ENCODE results near the gene MAX.
"Not testable (repeated sequence)": the region's sequence is repeated elsewhere in the genome, so short reads cannot be mapped to it uniquely, and the experiment has no call there.

Gene MAX

GRCh38 chr14:65103150-65103760, 938 bp upstream of the MAX start:
- DNase-seq = no peak

- DNase-seq = no peak
These were observed 481 bp downstream of the MAX start for GRCh38 chr14:65101631-65102440.

DNA sequence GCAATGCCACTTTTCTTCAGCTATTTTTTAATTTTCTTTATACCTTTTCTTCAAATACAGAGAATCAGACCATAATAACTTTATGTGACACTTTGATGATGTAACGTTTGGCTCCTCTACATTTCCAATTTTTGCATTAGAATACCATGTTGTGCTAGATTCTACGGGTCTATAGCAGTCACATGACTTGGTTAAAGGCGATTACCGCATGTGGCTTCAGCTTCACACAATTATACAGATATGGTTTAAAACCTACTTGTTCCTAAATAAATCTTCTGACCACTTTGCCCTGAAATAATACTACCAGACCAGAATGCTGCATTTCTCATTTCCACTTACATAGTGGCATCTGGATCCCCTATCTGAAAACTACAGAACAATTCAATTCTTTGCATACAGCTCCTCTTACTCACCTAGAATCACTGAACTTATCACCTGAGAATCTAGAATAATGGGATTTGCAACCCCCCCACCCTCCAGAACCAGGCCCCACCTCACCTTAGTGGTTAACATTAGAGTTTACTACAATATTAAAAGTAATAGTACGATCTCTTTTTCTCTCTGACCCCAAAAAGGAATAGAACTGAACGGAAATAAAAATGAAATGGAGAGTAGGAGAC, 1.3 kb downstream of the MAX start:
- no peak for DNase-seq

- DNase-seq = no peak
These were observed 3.7 kb downstream of the MAX start for GRCh38 chr14:65098586-65098985.

DNA sequence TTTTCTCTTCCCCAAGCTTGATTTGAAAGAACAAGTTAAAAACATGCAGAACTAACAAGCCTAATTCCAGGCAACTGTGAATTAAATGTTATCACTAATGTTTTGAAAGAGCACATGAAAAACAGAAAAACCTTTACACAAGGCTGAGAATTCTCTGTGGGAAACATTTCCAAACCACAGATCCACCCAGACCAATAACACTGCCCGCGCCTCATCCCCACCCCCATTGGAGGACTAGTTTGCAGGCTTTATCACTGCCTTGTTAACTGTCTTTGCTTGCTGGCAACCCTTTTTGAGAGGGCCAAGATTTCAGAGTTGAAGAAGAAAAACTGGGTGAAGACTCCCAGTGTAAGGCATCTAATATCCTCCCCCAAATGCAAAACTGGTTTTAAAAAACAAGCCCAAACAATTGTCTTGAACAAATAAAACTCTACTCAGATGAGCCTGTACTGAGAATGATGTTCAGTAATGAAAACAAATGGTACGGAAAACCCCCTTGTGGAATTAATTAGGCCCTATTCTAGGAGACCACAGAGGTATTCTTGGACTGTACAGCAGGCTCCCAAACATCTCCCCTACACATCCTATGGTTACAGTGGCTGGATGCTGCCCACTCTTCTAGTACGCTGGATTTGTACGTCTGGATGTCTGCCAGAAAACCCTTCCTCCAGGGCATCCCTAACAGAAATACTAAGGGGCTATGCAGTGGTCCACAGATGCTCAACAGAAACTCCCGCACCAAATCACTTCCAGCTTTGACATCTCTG, 5.8 kb downstream of the MAX start:
- DNase-seq = no peak

GRCh38 chr14:65095633-65096205, 6.6 kb downstream of the MAX start:
- no peak for DNase-seq

GRCh38 chr14:65092349-65092748, 10.0 kb downstream of the MAX start:
- no peak for DNase-seq

DNA sequence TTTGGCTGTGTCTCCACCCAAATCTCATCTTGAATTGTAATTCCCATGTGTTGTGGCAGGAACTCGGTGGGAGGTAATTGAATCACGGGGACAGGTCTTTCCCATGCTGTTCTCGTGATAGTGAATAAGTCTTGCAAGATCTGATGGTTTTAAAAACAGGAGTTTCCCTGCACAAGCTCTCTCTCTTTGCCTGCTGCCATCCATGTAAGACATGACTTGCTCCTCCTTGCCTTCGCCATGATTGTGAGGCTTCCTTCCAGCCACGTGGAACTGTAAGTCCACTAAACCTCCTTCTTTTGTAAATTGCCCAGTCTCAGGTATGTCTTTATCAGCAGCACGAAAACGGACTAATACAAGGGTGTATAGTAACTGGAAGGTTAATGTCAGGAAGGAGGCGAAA, 14.5 kb downstream of the MAX start:
- not testable (repeated sequence) for DNase-seq

DNA sequence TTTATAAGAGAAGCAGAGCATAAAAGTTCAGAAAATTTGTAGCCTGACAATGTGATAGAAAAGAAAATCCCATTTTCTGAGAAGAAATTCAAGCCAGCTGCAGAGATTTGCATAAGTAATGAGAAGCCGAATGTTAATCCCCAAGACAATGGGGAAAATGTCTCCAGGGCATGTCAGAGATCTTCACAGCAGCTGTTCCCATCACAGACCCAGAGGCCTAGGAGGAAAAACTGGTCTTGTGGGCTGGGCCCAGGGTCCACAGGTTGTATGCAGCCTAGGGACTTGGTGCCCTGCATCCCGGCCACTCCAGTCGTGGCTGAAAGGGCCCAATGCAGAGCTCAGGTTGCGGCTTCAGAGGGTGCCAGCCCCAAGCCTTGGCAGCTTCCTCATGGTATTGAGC, 15.6 kb downstream of the MAX start:
- DNase-seq = not testable (repeated sequence)

GRCh38 chr14:65084554-65085505, 17.5 kb downstream of the MAX start:
- no peak for DNase-seq

- DNase-seq = no peak
These were observed 19.4 kb downstream of the MAX start for GRCh38 chr14:65082930-65083329.

- no peak for DNase-seq
These were observed 21.2 kb downstream of the MAX start for GRCh38 chr14:65080960-65081747.

DNA sequence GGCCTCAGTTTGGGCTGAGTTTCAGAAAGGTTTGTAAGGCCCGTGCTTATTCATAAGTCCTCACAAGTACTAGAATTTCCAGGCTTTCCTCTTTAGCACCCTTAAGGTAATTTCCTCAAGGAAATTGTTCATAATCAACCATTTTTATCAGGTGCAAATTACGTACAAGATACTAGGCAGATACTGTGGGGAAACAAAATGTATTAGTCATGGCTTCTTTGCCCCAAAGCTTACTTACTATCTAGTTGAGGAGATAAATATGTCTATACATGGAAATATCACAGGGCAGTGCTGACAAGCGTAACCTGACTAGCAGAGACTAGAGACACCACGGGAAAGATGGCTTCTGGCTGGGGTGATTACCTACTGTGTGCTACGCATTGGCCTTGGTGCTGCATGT, 22.5 kb downstream of the MAX start:
- no peak for DNase-seq

DNA sequence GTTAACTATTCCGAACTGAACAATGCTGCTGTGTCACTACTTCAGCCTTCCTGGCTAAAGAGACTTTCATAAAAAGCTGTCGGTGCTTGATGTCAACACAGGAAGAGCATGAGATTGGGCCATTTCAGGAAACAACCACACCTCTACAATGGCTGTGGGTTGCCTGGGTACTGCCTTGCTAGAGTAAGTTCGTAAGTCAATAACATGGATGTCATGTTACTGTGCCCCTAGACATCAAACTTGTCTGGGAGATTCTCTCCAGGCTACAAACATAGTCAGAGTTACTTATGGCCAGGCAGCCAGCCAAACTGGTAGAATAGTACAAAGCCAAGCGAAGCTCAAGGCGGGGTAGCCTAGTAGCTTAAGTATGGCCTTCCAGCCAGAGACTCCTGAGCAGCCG, 23.1 kb downstream of the MAX start:
- no peak for DNase-seq

DNA sequence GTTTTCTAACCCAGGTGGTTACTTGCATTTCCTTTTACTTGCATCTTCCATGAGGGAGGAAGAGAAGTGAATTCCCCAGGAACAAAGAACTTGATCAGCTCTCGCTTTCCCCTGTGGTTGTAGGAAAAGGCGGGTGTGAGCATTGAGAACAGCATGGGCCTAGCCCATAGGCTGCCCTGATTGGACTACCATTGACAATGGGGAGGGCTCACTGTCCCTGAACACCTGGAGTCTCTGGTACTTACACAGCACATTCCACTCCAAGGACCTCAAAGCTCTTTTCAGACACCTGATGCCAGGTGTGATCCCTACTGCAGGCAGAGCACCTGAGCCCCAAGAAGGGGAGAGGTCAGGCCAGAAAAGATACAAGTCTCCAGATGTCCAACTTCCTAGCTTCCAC, 25.0 kb downstream of the MAX start:
- no peak for DNase-seq

- DNase-seq = no peak
These were observed 26.5 kb downstream of the MAX start for GRCh38 chr14:65075628-65076325.

DNA sequence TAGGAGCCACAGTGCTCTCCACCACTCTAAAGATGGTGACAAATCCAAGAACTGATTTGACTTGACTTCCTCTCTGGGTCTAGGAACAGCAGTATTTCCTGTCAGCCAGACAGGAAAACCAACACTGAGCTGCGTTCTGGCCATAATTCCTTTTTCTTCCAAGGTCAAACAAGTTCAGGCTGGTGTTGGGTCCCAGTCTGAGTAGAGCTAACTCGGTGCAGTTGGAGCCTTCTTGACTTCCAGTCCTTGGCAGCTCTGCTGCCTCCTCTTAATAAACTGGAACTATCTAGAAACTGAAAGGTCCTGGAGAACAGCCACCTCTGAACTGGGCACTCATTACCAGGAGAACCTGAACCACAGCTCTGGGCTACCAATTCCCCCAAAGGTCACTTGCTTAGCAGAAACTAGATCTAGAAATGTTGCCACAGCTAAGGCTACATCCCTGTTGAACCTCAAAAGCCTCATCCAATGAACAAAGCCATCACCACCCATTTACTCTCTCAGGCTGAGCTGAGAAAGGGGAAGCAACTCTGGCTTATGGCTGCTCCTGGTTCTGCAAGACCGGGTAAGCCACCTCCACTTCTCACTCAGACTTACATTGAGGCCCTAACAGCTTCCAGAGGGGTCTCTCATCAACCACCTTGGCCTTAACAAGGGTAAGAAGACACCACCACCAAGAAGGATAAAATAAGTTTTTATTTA, 27.7 kb downstream of the MAX start:
- no peak for DNase-seq

GRCh38 chr14:65073605-65074201, 28.6 kb downstream of the MAX start:
- no peak for DNase-seq

DNA sequence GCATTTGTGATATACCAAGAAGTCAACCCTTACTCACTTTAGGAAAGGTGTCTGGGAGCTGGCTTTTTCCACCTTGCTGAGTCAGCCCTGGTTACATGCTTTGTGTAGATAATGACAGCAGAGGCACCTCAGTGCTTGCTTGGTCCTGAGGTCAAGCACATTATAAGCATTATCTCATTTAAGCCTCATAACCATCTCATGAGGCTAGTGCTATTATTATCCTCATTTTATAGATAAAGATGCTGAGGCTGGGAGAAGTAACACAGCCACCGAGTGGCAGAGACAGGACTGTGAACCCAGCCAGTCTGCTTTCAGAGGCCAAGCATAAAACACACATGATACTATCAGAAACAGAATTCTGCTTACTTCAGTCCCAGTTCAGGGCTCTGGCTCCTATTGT, 29.4 kb downstream of the MAX start:
- no peak for DNase-seq

Data from NCI-H1048 (cell line).